Stimulated activated CD8-positive, alpha-beta memory T cell treated with anti-CD3 and anti-CD28 coated beads, Interleukin-12 subunit alpha, Interleukin-12 subunit beta, amount 100 ng/mL, for 1 hour (primary cell): ENCODE data around the gene SARNP.
A peak's percentile ranks its signal among the peaks of the same experiment; 100 is the strongest.

Experiments
- DNase-seq: peaks from one replicate; pipeline ENCODE4 v3.0.0-alpha.2; 2020; ENCODE audit warnings: low read depth

The SARNP gene

GRCh38 chr12:55742719-55743405 is 74.7 kb downstream of the SARNP start, which contains the start of gene GDF11:
Gene GDF11, plus strand, starts transcription at chr12:55743122. Its CDS starts 195 bp downstream, at chr12:55743317.
- DNase-seq: peak; percentile 49

- DNase-seq: no peak
Observed at GRCh38 chr12:55741931-55742680, 75.4 kb downstream of the SARNP start.

- DNase-seq: no peak
Observed at GRCh38 chr12:55739025-55739378, 78.5 kb downstream of the SARNP start.

GRCh38 chr12:55738123-55739024 is 79.2 kb downstream of the SARNP start:
- peak; percentile 67 for DNase-seq

- no peak for DNase-seq
Observed at GRCh38 chr12:55737581-55738122, 79.9 kb downstream of the SARNP start.

- peak; percentile 26 for DNase-seq
Observed at GRCh38 chr12:55736780-55737580, 80.5 kb downstream of the SARNP start.

GRCh38 chr12:55736076-55736475 is 81.4 kb downstream of the SARNP start:
- DNase-seq: no peak

GRCh38 chr12:55734595-55734994 is 82.9 kb downstream of the SARNP start:
- no peak for DNase-seq

GRCh38 chr12:55733858-55734257 is 83.7 kb downstream of the SARNP start:
- no peak for DNase-seq

GRCh38 chr12:55733021-55733555 is 84.4 kb downstream of the SARNP start:
- no peak for DNase-seq

GRCh38 chr12:55732288-55732687 is 85.2 kb downstream of the SARNP start:
- DNase-seq: no peak

GRCh38 chr12:55729819-55730818 is 87.4 kb downstream of the SARNP start:
- DNase-seq: no peak

- DNase-seq: peak; percentile 39
Observed at GRCh38 chr12:55728939-55729818, 88.3 kb downstream of the SARNP start, which contains the start of gene CD63. Gene CD63, minus strand, starts transcription at chr12:55729009. Its CDS starts 668 bp downstream, at chr12:55728341.

GRCh38 chr12:55728186-55728938 is 89.2 kb downstream of the SARNP start:
- DNase-seq: no peak

GRCh38 chr12:55727643-55728185 is 89.8 kb downstream of the SARNP start:
- DNase-seq: no peak

- no peak for DNase-seq
Observed at GRCh38 chr12:55726971-55727370, 90.6 kb downstream of the SARNP start.

- DNase-seq: no peak
Observed at GRCh38 chr12:55725556-55725955, 92.0 kb downstream of the SARNP start.

GRCh38 chr12:55724940-55725309 is 92.6 kb downstream of the SARNP start:
- DNase-seq: no peak
